K562 (cell line): ENCODE data around the gene PYHIN1. TPM values are rescaled to one million over a fixed set of nuclear protein-coding genes. Genes with fewer than 3 reads are reported as not detected.

Experiments
- ARID2 ChIP-seq: fragments of 450-650 bp; IDR thresholded peaks from 2 replicates; pipeline ENCODE4 v1.6.1; 2017; ENCODE audit warnings: antibody characterized with exemption, mild to moderate bottlenecking
- CBX2 ChIP-seq: fragments of 200-600 bp; sonication (generic); IDR thresholded peaks from one replicate; pipeline ENCODE4 v1.6.1; 2012; ENCODE audit warnings: mild to moderate bottlenecking, low read length, inconsistent platforms; ENCODE audit not compliant: insufficient read depth, poor library complexity, severe bottlenecking
- CBX5 ChIP-seq: IDR thresholded peaks from 2 replicates; pipeline ENCODE4 v1.6.1; 2014; ENCODE audit warnings: low read depth, borderline replicate concordance
- CSDE1 ChIP-seq, 2 experiments: fragments of 450-650 bp; IDR thresholded peaks; 2 replicates each; pipeline ENCODE4 v1.6.1; 2016; ENCODE audit warnings: mild to moderate bottlenecking in 1 of 2
- HDAC2 ChIP-seq: fragments of 450-650 bp; IDR thresholded peaks from 2 replicates; pipeline ENCODE4 v1.6.1; 2016; ENCODE audit warnings: mild to moderate bottlenecking
- HLTF ChIP-seq: fragments of 450-650 bp; IDR thresholded peaks from 2 replicates; pipeline ENCODE4 v1.6.1; 2016
- KLF16 ChIP-seq: IDR thresholded peaks from 2 replicates; pipeline ENCODE4 v1.6.1; 2016; ENCODE audit warnings: antibody characterized with exemption
- PCBP1 ChIP-seq: fragments of 200-400 bp; formaldehyde crosslinking; IDR thresholded peaks from 2 replicates; pipeline ENCODE4 v1.6.1; 2018; ENCODE audit warnings: mild to moderate bottlenecking, low read depth, low read length; ENCODE audit not compliant: poor library complexity, severe bottlenecking
- PCBP2 ChIP-seq: fragments of 200-400 bp; formaldehyde crosslinking; IDR thresholded peaks from 2 replicates; pipeline ENCODE4 v1.6.1; 2018; ENCODE audit warnings: low read length, low read depth, mild to moderate bottlenecking, moderate library complexity; ENCODE audit not compliant: poor library complexity, severe bottlenecking
- SAP30 ChIP-seq: fragments of 200-600 bp; sonication (generic); IDR thresholded peaks from 2 replicates; pipeline ENCODE4 v1.6.1; 2012; ENCODE audit warnings: borderline replicate concordance, low read depth, mild to moderate bottlenecking, moderate library complexity, low read length, control low read depth, inconsistent platforms; ENCODE audit not compliant: insufficient read depth, poor library complexity, severe bottlenecking
- SNIP1 ChIP-seq: fragments of 450-650 bp; IDR thresholded peaks from 2 replicates; pipeline ENCODE4 v1.7.1; 2017; ENCODE audit warnings: low read depth, mild to moderate bottlenecking
- TEAD1 ChIP-seq, 2 experiments: fragments of 450-650 bp in 1 of 2; sonication (generic) in 1 of 2; formaldehyde crosslinking; IDR thresholded peaks; 2 replicates each; pipeline versions ENCODE4 v1.4.0 to v1.8.0; 2020 to 2022; ENCODE audit warnings: mild to moderate bottlenecking in 2 of 2, missing genetic modification reagents in 1 of 2
- ZKSCAN8 ChIP-seq: fragments of 200-800 bp; sonication (Bioruptor generic); IDR thresholded peaks from 2 replicates; pipeline ENCODE4 v1.6.1; 2016; ENCODE audit warnings: missing genetic modification characterization, missing compliant biosample characterization
- ZNF133 ChIP-seq: fragments of 250-450 bp; sonication (Bioruptor Pico); IDR thresholded peaks from 2 replicates; pipeline ENCODE4 v1.4.0; 2020; ENCODE audit warnings: mild to moderate bottlenecking
- ZNF175 ChIP-seq: fragments of 200-800 bp; sonication (Bioruptor generic); IDR thresholded peaks from 2 replicates; pipeline ENCODE4 v1.6.1; 2016; ENCODE audit warnings: low read depth, mild to moderate bottlenecking, missing genetic modification characterization, missing compliant biosample characterization
- ZNF197 ChIP-seq: fragments of 200-800 bp; sonication (Bioruptor generic); IDR thresholded peaks from 2 replicates; pipeline ENCODE4 v1.6.1; 2016; ENCODE audit warnings: low read depth, missing genetic modification characterization, missing compliant biosample characterization
- ZNF561 ChIP-seq: fragments of 450-650 bp; formaldehyde crosslinking; conservative IDR thresholded peaks from 2 replicates; pipeline ENCODE4 v1.4.0; 2020; ENCODE audit warnings: mild to moderate bottlenecking, moderate library complexity
- ZNF583 ChIP-seq: fragments of 250-450 bp; sonication (Bioruptor Pico); IDR thresholded peaks from 2 replicates; pipeline ENCODE4 v1.4.0; 2020
- polyA plus RNA-seq, 8 experiments: library from polyadenylated mRNA; depleted of rRNA in 4 of 8; stranded (reverse) in 5 of 8; unstranded in 3 of 8; fragments of >200 nt; fragmentation: Nextera tagmentation in 2 of 8; fragmentation: Illumina TruSeq in 1 of 8; extraction: Ambion mirVana in 2 of 8; extraction: Trizol in 1 of 8; gene quantifications; 2 replicates each; pipeline versions ENCODE4 v1.2.1 to v1.2.3, GENCODE V29; 2011 to 2014; ENCODE audit warnings: inconsistent platforms in 1 of 8, missing spikeins in 1 of 8
- total RNA-seq, 7 experiments: library from RNA; depleted of rRNA in 6 of 7; stranded (reverse); fragments of >200 nt in 6 of 7; fragmentation: Illumina TruSeq in 2 of 7; extraction: Trizol in 2 of 7; gene quantifications; 2 replicates each; pipeline versions ENCODE4 v1.2.1 to v1.2.3, GENCODE V29; 2011 to 2021; ENCODE audit warnings: low replicate concordance in 1 of 7
- TF ChIP-seq, protein P1 (sequence below): fragments of 150-350 bp; conservative IDR thresholded peaks from 2 replicates; pipeline ENCODE4 v1.6.1; 2014; ENCODE audit warnings: low read length
- TF ChIP-seq, protein P2 (sequence below): fragments of 250-450 bp; sonication (Bioruptor Pico); IDR thresholded peaks from 2 replicates; pipeline ENCODE4 v1.4.0; 2020; ENCODE audit warnings: mild to moderate bottlenecking, moderate library complexity
- TF ChIP-seq, protein P3 (sequence below): sonication (generic); formaldehyde crosslinking; IDR thresholded peaks from 2 replicates; pipeline ENCODE4 v1.8.0; 2022; ENCODE audit warnings: mild to moderate bottlenecking, low read depth, missing genetic modification reagents

The PYHIN1 gene
- total and polyA plus RNA-seq, 9 of the 15 experiments (the other 6 are each of a cell fraction or from before 2014, with no cell fraction given), result not detected

DNA sequence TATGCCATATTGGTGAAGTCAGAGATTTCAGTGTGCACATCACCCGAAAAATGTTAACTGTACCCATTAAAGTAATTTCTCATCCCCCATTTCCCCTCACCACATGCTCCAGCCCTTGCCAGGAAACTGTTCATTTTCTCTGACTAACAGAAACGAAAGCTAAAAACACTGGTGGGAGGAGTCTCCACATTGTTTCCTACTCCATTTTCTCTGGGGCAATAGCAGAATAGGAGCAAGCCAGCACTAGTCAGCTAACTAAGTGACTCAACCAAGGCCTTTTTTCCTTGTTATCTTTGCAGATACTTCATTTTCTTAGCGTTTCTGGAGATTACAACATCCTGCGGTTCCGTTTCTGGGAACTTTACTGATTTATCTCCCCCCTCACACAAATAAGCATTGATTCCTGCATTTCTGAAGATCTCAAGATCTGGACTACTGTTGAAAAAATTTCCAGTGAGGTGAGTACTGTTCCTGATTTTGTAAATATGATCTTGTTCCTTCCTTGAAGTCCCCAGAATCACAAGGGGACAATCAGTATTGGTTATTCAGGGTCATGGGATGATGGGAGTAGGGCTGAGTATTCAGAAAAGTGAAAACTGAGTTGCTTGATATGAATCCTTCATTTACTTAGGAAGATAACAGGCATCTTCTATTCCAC is 78.5 kb downstream of the PYHIN1 start, which contains the start of gene IFI16 (continued):
- no peak for TF ChIP-seq CBX2
- TF ChIP-seq SAP30, result no peak
- TF ChIP-seq PCBP1, result no peak
- peak; percentile 73 for TF ChIP-seq ZNF175 (CRISPR knock-in tag)
- TF ChIP-seq ZNF197 (CRISPR knock-in tag), result 0 out of 2 replicates have a peak, but pooled peaks have one; percentile 63
- TF ChIP-seq ZKSCAN8 (CRISPR knock-in tag), result 0 out of 2 replicates have a peak, but pooled peaks have one; percentile 38
- no peak for TF ChIP-seq HLTF
- TF ChIP-seq, protein P1, sequence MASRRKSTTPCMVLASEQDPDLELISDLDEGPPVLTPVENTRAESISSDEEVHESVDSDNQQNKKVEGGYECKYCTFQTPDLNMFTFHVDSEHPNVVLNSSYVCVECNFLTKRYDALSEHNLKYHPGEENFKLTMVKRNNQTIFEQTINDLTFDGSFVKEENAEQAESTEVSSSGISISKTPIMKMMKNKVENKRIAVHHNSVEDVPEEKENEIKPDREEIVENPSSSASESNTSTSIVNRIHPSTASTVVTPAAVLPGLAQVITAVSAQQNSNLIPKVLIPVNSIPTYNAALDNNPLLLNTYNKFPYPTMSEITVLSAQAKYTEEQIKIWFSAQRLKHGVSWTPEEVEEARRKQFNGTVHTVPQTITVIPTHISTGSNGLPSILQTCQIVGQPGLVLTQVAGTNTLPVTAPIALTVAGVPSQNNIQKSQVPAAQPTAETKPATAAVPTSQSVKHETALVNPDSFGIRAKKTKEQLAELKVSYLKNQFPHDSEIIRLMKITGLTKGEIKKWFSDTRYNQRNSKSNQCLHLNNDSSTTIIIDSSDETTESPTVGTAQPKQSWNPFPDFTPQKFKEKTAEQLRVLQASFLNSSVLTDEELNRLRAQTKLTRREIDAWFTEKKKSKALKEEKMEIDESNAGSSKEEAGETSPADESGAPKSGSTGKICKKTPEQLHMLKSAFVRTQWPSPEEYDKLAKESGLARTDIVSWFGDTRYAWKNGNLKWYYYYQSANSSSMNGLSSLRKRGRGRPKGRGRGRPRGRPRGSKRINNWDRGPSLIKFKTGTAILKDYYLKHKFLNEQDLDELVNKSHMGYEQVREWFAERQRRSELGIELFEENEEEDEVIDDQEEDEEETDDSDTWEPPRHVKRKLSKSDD, result no peak
- TF ChIP-seq SNIP1, result no peak
- peak in 1 of 2 experiments; percentile 90; a peak in 2 of 4 replicates for TF ChIP-seq TEAD1 (CRISPR knock-in tag; IDR thresholded peaks at IDR 0.05)
- no peak for TF ChIP-seq PCBP2
- TF ChIP-seq ZNF133 (CRISPR knock-in tag), result no peak
- no peak for TF ChIP-seq KLF16
- TF ChIP-seq ZNF561 (CRISPR knock-in tag), result no peak
- no peak for TF ChIP-seq CBX5
- no peak for TF ChIP-seq CSDE1 (IDR thresholded peaks at IDR 0.05)
- TF ChIP-seq, protein P2, sequence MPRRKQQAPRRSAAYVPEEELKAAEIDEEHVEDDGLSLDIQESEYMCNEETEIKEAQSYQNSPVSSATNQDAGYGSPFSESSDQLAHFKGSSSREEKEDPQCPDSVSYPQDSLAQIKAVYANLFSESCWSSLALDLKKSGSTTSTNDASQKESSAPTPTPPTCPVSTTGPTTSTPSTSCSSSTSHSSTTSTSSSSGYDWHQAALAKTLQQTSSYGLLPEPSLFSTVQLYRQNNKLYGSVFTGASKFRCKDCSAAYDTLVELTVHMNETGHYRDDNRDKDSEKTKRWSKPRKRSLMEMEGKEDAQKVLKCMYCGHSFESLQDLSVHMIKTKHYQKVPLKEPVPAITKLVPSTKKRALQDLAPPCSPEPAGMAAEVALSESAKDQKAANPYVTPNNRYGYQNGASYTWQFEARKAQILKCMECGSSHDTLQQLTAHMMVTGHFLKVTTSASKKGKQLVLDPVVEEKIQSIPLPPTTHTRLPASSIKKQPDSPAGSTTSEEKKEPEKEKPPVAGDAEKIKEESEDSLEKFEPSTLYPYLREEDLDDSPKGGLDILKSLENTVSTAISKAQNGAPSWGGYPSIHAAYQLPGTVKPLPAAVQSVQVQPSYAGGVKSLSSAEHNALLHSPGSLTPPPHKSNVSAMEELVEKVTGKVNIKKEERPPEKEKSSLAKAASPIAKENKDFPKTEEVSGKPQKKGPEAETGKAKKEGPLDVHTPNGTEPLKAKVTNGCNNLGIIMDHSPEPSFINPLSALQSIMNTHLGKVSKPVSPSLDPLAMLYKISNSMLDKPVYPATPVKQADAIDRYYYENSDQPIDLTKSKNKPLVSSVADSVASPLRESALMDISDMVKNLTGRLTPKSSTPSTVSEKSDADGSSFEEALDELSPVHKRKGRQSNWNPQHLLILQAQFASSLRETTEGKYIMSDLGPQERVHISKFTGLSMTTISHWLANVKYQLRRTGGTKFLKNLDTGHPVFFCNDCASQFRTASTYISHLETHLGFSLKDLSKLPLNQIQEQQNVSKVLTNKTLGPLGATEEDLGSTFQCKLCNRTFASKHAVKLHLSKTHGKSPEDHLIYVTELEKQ (CRISPR knock-in tag), result no peak
- no peak for TF ChIP-seq ARID2
- peak; percentile 96 for TF ChIP-seq HDAC2
- TF ChIP-seq, protein P3, sequence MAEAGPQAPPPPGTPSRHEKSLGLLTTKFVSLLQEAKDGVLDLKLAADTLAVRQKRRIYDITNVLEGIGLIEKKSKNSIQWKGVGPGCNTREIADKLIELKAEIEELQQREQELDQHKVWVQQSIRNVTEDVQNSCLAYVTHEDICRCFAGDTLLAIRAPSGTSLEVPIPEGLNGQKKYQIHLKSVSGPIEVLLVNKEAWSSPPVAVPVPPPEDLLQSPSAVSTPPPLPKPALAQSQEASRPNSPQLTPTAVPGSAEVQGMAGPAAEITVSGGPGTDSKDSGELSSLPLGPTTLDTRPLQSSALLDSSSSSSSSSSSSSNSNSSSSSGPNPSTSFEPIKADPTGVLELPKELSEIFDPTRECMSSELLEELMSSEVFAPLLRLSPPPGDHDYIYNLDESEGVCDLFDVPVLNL (CRISPR knock-in tag), result no peak
- TF ChIP-seq ZNF583 (CRISPR knock-in tag), result no peak
